KBM-7 (cell line): Measurements from ENCODE around the gene ATP8B2.
"Not testable (repeated sequence)": the region's sequence is repeated elsewhere in the genome, so short reads cannot be mapped to it uniquely, and the experiment has no call there.

Experiments used
- DNase-seq: peaks from one replicate; pipeline ENCODE4 v3.0.0-alpha.2; 2015
- in situ Hi-C: fragments of 300-500 bp; cut with MboI; formaldehyde crosslinking; loops from 2 replicates; pipeline ENCODE4 v1.14.3; 2020; ENCODE audit warnings: low sequenced_read_pairs, low pct_unique_long_range_greater_than_20kb, mixed read lengths

Gene ATP8B2

GRCh38 chr1:154371436-154371835, 46.1 kb downstream of the ATP8B2 start:
- in situ Hi-C loops = no loop called here
- no peak for DNase-seq

DNA sequence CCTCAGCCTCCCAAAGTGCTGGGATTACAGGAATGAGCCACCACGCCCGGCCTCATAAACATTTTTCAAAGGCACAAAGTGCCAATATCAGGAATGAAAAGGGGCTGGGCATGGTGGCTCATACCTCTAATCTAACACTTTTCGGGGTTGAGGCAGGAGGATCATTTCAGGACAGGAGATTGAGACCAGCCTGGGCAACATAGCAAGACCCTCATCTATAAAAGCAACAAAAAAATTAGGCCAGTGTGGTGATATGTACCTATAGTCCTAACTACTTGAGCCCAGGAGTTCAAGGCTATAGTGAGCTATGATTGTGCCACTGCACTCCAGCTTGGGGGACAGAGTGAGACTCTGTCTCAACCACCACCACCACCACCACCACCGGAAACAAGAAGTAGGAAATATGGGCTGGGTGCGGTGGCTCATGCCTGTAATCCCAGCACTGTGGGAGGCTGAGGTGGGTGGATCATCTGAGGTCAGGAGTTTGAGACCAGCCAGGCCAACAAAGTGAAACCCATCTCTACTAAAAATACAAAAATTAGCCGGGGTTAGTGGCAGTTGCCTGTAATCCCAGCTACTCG, 48.5 kb downstream of the ATP8B2 start:
- in situ Hi-C loops = not testable (repeated sequence)
- DNase-seq = peak; percentile 45

GRCh38 chr1:154379301-154379700, 54.0 kb downstream of the ATP8B2 start:
- in situ Hi-C loops = no loop called here
- no peak for DNase-seq

DNA sequence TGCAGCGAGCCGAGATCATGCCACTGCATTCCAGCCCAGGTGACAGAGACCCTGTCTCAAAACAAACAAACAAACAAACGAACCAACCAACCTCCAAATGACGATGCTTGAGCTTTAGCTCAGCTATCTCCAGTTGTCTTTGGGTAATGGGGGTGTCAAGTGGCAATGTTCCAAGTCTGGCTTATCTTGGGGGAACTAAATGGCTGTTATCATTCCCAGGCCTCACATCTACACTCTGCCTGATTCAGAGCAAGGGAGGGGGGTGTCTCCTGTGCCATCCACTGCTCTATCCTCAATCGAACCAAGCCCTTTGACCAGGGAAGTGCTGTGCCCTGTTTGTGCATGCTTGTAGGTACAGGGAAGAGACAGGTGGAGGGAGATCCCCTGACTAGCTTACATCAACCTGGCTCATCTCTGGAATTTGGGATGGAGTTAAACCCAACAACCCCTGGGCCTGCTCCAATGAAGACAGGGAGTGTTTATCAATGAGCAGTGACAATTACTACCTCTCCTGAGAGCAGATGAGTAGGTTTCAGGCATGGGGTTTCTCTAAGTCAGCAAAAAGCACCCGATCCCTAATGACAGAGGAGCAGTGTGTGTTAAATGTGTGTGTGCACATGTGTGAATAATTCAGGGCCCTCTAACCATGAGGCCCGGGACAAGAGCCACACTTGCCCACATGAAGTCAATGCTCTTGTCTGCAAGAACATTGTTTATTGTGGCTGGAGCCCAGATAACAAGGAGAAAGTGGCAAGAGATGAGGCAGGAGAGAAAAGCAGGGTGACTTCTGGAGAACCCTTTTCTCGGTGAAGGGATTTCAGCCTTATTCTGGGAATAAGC, 59.5 kb downstream of the ATP8B2 start:
- in situ Hi-C loops = no loop called here
- DNase-seq = no peak

DNA sequence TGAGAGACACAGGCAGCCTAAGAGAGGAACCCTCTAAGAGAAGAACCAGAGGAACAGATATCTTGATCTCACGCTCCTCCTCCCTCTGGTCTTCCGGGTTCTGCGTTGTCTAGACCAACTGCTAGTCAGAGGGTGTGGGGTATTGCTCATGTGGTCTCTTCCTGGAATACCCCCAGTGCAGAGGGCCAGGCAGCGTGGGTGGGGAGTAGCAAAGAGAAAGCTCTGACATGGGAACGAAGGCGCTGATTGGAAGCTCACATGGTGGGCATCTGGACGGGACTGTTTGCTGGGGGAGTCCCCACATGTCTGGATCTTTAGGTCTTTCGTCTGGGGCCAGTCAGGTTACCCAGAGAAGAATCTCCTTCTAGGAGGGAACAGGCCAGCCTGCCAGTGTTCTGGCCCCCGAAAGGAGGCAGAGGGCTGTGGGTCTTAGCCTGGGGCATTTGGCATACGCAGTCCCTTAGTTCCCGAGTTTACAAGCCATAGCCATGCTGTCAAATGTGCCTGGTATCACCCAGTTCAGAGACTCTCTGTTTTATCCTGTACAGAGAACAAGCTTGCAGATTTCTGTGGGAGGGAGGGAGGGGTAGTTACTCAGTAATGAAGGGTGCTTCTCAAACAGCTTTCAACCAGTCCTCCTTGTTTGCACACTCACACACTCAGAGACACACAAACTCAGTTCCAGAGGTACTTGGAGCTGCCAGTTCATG, 61.5 kb downstream of the ATP8B2 start:
- DNase-seq = no peak
- in situ Hi-C loops = no loop called here

DNA sequence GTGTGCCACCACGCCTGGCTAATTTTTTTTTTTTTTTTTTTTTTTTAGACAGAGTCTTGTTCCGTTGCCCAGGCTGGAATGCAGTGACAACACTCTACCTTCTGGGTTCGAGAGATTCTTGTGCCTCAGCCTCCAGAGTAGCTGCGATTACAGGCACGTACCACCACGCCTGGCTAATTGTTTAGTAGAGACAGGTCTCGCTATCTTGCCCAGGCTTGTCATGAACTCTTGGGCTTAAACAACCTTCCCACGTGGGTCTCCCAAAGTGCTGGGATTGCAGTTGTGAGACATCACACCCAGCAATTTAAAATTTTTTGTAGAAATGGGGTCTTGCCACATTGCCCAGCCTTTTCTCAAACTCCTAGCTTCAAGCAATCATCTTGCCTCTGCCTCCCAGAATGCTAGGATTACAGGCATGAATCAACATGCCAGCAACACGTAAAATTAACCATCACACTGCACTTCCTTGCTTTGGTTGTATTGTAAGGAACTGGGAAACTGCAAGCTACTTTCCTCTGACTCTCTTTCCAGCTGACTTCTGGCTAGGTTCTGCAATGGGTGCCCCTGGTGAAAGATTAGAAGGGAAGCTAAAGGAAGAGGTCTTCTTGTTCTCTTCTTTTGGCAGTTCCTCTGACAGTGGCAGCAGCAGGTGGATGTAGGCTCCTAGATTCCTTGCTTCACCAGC, 65.9 kb downstream of the ATP8B2 start:
- DNase-seq = no peak
- in situ Hi-C loops = no loop called here

DNA sequence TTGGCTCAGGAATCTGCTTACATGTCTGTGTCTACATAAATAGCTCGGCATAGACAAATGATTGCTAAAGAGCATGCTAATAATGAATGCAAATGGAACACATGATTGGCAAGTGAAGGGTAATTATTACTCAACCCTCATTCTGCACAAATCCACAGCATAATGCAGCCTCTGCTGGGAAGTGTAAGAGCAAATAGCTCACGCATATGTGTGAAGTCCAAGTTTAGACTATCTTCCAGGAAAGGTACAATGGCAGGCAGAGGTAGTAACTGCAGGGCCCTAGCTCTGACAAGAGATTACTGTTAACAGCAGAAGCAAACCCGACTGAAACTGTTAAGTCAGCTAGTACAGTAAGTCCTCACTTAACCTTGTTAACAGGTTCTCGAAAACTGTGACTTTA, 72.8 kb downstream of the ATP8B2 start:
- DNase-seq = no peak
- in situ Hi-C loops = no loop called here

DNA sequence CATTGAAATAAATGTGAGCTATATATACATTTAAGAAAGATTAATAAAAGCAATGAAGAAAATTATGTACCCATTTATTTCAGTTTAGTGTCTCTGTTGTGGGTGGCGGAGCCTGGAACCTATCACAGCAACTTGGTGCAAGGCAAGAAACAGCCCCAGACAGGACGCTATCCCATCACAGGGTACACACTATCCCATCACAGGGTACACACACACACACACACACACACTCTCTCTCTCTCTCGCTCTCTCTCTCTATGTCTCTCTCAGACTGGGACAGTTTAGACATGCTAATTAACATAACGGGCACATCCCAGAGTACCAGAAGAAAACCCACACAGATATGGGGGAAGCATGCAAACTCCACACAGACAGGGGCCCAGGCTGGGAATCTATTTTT, 73.4 kb downstream of the ATP8B2 start:
- in situ Hi-C loops = no loop called here
- no peak for DNase-seq

DNA sequence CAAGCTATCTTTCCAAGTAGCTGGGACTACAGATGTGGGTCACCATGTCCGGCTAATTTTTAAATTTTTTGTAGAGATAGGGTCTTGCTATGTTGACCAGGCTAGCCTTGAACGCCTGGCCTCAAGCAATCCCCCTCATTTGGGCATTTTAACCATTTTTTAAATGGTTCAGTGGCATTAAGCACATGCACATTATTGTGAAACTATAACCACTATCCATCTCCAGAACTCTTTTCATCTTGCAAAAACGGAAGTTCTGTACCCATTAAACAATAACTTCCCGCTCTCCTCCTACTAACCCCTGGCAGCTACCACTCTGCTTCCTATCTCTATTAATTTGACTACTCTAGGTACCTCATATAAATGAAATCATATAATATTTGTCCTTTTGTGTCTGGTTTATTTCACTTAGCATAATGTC, 75.1 kb downstream of the ATP8B2 start:
- in situ Hi-C loops = no loop called here
- peak; percentile 70 for DNase-seq
